GM21447 (cell line): ENCODE measurements around the gene VIPR2.

Experiments
- ATAC-seq: cut with Tn5 transposase; IDR thresholded peaks from one replicate; pipeline ENCODE4 v1.9.1; 2021; ENCODE audit not compliant: unreplicated experiment

Gene VIPR2

DNA sequence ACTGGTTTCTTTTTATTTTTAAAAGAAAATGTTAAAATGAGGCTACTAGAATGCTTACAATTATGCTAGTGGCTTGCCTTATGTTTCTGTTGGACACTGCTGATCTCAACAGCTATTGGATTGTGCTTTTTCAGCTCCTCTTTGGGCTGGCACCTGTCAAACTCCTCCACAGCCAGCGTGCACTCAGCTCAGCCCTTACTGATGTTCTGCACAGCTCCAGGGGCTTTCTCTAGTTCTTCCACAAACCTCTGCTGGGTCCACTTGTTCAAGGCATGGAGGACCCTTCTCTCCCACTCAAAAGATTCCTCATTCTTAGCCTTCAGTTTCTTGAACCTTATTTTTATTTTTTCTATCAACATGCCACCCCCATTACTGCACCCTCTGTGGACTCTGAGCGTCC lies 96.0 kb downstream of the VIPR2 start:
- no peak for ATAC-seq

DNA sequence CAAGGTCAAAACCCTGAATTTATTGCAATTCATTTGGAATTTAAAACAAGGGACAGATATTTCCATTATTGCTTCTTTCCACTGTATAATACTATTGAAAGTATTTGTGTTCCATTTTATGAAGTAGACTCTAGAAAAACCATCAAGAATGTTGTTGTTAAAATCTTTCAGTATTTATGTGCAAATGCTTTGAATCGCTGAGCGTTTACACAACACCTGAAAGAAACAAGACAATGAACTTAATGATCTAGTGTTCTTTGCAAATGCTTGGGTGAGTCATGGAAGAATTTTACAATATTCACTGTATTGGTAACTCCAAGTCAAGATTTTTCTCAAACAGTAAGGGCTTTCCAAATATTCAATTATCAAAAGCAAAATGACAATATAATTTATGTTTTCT lies 97.1 kb downstream of the VIPR2 start:
- no peak for ATAC-seq

DNA sequence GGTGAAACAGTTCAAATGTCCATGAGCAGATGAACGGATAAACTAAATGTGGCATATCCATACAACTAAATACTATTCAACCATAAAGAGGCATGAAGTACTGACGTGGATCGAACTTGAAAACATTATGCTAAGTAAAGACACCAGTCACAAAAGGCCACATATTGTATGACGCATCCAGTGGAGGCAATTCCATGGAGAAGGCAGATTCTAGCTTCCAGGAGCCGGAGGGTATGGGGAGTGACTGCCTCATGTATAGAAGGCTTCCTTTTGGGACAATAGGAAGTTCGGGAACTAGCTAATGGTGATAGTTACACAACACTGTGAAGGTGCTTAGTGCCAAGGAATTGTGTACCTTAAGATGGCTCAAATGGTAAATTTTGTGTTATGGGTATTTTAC lies 98.4 kb downstream of the VIPR2 start:
- no peak for ATAC-seq

DNA sequence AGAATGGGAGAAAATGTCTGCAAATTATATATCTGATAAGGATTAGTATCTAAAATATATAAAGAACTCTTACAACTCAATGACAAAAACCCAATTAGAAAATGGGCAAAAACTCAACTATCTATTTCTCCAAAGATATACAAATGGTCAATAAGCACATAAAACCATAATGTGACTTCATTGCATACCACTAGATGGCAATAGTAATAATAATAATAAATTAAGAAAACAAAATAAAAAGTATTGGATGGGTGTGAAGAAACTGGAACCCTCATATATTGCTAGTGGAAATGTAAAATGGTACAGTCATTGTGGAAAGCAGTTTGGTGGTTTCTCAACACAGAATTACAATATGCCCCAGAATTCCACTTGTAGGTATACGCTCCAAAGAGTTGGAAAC lies 98.8 kb downstream of the VIPR2 start:
- ATAC-seq: no peak

DNA sequence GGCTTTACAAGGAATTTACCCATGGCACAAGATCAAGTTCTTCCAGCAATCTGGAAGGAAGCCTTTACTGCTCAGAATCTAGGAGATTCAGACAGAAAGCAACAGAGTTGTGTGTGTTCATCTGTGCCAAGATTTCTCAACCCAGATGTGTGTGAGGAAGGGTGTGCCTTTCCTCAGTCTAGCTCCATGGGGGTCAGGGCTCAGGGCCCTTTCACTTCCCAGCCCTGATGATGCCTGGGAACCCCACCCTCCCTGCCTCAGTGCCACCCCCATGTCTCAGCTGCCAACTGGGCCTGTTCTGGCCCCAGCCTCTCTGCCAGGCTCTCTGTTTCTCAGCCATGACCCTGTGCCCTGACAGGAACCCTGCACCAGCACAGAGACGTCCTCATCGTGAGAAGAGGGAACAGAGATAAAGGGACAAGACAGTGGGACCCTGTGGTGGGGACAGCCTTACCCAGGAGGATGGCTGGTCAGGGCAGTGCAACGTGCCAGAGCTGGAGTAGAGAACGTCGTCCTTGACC lies 102.0 kb downstream of the VIPR2 start:
- no peak for ATAC-seq

DNA sequence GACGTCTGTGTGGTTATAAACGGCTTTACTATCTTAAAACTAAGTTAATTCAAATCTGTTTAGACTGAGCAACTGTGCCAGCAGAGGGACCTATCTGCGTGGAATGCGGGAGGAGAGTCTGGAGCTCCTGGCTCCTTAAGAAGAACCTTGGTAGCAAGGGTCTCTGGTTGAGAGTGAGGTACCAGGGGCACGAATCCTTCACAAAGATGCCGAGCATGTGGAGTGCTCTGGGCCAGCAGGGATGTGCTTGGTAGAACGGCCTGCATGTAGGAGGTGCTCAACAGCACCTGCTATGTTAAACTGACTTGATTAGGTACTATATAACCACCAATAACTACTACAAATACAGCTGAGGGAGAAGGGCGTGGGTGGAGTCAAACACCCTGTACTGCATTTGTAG lies 102.6 kb downstream of the VIPR2 start:
- ATAC-seq: no peak

DNA sequence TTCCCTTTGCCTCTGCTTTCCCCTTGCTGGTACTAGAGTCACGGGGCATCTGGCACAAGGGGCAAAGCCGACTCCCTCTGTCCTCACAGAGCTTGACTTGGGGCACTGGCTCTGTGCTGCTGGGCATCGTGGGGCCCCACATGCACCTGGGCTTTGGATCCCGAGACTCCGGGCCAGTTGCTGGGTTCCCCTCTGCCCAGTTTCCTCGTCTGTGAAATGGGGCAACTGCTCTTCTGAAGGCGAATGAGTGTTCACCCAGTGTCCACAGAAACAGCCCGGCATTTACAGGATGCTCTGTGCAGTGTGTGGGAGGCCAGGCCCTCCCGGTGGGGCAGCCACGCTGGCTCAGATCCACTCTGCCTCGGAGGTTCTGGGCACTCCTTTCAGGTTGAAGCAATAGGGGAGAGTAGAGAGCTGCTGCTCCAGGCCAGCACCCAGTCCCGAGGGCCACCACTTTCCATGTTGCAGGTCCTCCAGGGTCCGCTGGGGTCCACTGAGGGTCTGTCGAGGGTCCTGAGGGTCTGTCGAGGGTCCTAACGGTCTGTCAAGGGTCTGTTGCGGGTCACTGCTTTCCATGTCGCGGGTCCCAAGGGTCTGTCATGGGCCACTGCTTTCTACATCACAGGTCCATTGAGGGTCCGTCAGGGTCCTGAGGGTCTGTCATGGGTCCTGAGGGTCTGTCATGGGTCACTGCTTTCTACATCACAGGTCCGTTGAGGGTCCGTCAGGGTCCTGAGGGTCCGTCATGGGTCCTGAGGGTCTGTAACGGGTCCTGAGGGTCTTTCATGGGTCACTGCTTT lies 103.6 kb downstream of the VIPR2 start:
- no peak for ATAC-seq

DNA sequence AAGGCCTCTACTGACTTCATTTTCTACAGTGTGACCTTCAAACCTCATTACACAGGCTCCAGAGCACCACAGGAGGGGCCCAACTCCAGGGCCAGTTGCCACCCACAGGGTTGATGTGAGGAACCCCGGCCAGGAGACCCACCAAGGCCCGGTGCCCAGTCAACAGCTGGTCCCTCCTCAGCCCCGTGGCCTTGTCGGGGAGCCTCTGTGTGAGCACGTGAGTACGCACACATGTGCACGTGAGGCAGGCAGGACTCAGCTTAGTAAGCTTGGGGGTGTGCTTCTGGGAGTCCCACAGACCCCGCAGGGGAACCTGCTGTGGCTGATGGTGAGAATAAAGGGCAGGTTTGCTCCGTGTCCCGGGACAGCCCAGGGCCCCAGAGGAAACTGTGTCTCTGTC lies 104.5 kb downstream of the VIPR2 start:
- ATAC-seq: no peak

DNA sequence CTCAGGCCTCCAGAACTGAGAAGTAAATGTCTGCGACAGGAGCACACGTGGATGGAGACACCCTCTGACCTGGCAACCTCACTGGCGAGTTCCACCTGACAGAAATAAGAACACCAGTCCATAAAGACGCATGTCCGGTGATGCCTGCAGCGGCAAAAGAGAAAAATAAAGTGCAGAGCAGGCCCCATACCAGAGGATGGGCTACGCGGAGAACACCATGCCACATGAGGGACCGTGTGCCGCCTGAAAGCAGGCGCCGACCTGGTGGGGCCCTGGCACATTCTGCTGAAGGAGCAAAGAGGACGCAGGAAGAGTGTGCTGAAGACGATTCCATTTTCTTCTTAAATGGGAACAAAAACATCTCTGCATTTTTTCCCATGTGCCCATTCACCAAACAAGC lies 105.0 kb downstream of the VIPR2 start:
- ATAC-seq: no peak

DNA sequence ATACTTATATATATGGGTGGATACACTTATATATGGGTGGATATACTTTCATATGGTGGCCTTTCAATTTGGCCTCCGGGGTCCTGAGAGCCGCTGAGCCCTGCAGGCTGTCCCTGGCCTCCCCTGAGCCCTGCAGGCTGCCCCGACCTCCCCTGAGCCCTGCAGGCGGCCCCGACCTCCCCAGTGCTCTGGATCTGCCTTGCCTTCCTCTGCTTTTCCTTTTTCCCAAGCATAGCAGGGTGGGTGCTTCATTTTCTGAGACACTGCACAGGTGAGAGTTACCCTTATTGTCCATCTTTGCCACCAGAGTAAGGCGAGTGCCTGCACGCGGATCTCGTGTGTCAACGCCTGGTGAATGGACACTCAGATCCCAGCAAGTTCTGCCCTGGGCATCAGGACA lies 106.6 kb downstream of the VIPR2 start:
- no peak for ATAC-seq

DNA sequence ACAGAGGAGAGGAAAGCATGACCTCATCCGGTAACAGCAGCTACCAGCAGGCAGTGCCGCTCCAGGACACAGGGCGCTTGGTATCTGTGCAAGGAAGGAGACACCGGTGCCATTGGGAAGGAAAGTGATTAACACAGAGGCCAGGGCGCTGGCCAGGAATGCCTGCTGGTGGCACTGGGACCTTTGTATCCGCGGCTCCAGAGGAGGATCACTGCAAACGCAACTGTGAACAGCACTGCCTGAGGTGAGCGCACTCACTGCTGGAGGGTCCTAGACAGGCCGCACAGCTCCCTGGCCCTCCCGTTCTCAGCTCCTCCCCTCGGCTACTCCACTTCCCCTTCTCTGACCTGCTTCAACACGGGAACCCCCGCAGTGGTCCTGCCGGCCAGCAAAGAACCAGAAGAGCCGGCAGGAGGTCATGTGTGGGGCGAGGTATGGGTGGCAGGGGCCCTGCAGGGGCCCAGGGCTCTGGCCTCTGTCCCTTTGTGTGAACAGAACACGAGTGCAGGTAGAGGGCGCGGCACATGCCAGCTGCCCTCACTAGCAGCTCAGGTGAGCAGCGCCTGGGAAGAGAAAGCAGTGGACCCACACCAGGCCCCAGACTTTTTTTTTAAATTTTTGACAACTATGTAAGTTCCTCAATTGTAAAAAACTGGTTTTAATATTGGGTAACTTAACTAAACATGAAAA lies 107.6 kb downstream of the VIPR2 start:
- ATAC-seq: no peak

DNA sequence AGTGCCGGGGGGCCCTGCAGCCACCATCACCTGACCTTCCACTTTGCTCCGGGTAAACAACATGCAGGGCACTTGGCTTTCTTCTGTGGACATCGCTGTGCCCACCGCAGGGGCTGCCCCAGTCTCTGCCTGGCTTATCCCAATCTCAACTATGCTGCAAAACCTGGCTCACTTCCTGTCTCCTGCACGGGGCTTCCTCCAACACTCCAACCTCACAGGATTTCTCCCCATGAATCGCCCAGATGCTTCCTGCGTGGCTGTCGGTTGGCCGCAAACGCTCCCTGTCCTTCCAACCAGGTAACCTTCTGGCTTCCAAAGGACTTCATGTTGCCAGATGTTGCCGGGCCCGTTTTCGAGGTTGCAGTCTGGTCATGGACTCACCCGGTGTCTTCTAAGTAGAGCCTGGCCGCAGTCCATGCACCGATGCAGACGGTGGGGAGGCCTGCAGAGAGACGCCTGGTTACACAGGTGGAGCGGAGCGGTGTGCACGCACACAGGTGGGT lies 109.0 kb downstream of the VIPR2 start:
- ATAC-seq: no peak

DNA sequence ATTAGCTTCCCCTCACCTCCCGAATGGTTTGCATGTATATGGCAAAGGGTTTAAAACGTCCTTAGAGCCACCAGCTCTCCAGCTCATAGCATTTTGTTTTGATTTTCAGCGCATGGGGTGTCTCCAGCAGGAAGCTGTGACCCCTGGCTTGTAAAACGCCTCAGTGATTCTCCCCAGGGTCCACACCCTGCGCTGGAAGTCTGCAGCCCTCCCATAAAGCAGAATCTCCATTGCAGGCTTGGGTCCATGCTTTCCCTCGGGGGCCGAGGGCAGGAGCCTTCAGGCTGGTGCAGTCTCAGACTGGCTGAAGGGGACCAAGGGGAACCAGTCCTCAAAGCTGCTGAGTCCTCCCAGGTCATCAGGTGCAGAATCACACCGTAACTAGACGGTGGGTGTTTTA lies 109.7 kb downstream of the VIPR2 start:
- ATAC-seq: no peak

DNA sequence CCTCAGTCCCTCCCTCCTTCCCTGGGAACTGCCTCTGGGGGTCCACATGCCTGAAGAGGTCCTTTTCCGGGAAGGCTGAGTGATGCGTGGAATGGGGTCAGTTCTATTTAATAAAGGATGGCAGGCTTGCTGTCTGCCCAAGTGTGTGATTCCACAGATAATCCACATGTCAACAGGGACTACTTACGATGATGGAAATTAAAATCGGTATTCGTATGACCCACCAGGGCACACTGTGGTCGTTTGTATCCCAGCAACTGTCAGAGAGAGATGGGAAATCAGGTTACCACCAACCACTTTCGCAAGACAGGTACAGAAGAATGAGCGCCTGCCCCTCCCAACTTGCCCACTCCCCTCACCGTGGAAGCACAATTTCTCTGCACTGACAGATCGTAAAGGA lies 110.3 kb downstream of the VIPR2 start:
- no peak for ATAC-seq

DNA sequence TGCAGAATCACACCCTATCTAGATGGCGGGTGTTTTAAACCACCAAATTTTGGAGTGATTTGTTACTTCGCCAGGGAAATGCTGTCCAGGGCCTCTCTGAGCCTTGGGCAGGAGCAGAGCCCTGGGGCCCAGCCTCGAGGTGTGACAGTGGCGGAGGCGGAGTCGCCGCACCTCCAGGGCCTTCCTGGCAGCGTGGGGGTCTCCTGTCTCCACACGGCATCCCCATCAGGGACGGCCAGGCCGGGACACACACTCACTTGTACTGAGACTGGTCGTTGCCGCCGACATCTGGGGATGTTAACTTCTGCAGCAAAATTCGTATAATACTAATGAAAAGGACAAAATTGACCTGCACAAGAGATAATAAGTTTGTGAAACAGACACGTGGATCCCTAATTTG lies 110.7 kb downstream of the VIPR2 start:
- ATAC-seq: no peak

DNA sequence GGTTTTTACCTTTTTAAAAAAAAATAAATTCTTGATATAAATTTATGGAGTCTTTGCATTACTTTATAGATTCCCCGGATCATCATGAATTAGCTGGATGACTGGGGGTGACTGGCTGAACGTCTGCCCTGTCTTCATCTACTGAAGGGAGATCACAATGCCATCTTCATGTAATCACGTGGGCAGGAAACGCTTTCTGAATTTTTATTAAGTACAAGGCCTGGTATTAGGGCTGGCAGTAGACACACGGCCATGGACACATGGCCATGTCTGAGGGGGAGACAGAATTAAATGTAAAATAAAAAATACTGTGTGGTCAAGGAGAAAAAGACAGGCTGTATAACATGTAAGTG lies 111.2 kb downstream of the VIPR2 start:
- no peak for ATAC-seq

DNA sequence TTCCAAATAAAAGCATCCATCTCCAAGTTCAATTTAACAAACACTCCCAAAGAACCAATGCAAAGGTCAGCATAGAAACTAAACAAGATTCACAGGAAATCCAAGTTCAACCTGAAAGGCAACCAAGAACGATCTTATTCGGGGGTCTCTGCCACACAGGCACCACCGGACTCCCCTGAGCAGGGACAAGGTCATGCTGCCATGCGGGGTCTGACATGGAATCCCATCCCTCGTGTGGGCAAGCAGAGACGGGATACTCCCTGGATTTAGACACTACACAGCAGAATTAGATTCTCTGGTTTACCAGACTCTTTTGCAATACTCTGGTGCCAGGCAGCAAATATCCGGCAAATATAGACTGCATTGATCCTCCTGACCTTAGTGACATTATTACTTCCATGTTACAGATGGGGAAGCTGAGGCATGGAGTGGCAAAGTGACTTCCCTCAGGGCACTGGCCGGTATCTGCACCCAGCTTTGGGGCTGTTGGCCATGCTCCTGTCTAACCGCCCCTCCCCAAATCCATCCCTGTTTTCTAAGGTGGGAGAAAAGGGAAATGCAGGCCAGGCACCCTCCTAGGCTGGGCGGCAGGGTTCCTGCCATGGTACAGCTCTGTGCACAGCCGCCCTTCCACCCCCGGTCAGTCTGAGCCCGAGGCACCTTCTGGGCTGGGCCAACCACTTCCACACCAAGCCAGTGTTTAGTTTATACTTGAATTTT lies 111.8 kb downstream of the VIPR2 start:
- ATAC-seq: no peak

DNA sequence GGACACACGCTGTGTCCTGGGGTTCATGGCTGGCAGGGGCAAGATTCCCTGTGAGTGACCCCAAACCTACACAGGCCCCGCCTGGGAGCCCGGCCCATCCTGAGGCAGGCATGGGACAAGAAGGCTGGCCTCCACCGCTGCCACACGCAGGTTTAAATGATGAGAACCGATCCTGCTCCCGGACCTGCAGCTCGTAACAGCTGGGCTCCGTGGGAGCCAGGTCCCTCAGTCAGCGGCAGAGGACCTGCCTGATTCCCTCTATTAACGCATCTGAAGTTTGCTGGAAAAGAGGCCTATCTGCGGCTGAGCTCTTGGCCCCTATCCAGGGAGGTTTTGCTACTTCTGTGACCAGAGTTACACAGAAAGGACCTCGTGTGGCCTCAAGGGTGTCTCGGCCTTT lies 112.3 kb downstream of the VIPR2 start:
- no peak for ATAC-seq

DNA sequence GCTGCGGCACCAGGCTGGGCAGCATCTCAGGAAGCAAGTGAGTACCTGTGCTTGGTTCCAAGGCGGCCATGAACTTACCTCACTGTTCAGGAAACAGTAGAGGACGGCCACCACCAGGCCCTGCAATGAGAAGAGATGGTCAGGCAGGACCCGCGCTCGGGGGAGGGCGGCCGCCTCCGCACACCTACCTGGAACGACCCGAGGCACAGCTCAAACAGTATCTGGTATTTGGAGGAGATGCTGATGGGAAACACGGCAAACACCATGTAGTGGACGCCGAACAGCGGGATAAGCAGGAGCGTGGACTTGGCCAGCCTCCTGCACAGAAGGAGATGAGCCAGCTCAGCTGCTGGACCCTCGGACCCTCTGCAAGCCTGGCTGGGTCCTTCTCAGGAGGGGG lies 112.9 kb downstream of the VIPR2 start:
- ATAC-seq: no peak

DNA sequence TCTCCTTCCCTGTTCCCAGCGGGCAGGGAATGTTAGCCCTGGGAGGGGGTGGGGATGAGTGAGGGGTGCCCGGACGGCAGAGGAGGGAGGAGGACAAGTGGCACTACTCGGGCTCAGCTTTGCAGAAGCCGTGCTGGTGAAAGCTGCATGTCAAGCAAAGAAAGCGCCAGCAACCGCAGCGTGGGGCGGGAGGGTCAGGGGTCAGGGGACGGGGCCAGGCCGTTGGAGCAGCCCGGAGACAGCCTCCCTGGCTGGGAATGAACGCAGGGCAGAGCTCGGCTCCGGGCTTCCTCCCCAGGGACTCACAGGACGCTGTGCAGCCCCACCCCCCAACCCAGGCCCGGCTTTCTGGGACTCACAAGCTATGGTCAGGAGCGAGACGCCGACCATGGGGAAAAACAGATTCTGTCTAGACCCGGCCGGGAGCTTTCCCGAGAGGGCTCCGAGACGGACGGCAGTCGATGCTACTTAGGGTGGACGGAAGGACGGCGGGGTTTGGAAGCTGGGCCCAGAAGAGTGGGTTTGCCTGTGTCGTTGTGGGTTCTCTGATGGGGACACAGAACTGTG lies 113.4 kb downstream of the VIPR2 start:
- ATAC-seq: no peak

DNA sequence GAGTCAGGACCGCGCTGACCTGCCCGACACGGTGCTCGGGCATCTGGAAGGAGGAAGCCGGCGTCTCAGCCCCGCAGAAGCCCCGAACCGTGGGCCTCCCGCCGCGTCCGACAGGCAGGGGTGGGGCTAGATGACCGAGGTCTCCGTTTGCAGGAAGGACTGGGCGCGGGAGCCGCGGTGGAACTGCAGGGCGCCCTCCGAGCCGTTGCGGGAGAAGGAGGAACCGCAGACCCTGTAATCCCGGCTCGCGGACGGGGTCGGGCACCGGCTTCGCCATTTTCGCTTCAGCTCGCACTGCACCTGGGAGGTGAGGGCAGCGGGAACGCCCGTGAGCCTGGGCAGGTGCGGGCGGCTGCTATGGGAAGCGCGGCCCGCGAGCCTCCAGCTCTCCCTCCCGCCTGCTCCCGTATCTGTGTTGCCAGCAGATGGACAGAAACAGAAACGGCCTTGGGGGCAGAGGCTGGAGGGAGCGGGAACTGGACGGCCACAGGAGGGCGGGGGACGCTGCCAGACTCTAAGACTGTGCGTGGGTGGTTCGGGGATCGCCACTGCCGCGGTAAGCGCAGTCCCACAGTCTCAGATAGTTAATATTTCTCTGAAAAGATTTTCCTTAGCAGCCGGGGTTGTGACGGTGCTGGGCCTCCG lies 114.1 kb downstream of the VIPR2 start:
- ATAC-seq: no peak
